ENCODE results near the gene ANKS6. TPM values are rescaled to one million over a fixed set of nuclear protein-coding genes. Genes with fewer than 3 reads are reported as not detected.

Gene ANKS6
- total RNA-seq, 1 experiment from 2014 or later, result 19.6 TPM

GRCh38 chr9:98747476-98747875, 48.9 kb downstream of the ANKS6 start:
- H3K4me1 ChIP-seq (ENCODE audit: control insufficient read depth, insufficient read depth, low read length), result no peaks in the 10 kb centered on the region
- H3K27ac ChIP-seq (ENCODE audit: low read length), result no peak overlapping the region
- TF ChIP-seq TCF7L2 (IDR thresholded peaks at IDR 0.05; ENCODE audit: low read depth, low read length) (no peak), REST (IDR thresholded peaks at IDR 0.05; ENCODE audit: insufficient read depth in 1 of 2, low read depth in 2 of 2, low read length in 1 of 2) (no peak), CTCF (IDR thresholded peaks at IDR 0.05) (no peak), SIN3A (IDR thresholded peaks at IDR 0.05; ENCODE audit: borderline replicate concordance, insufficient read depth, low read depth, low read length) (no peak), POLR2AphosphoS5 (IDR thresholded peaks at IDR 0.05; ENCODE audit: low read depth, low read length) (no peak)
- ChIA-PET POLR2A (no interaction called here), CTCF (no interaction called here)
- no peaks in the 10 kb centered on the region; the same call in 1 of the 2 replicates for H3K36me3 ChIP-seq (ENCODE audit: control insufficient read depth, insufficient read depth, low read length)
- no peak for ATAC-seq
- H3K4me3 ChIP-seq (ENCODE audit: low read depth in 2 of 2, low read length in 2 of 2), result no peak overlapping the region
- H3K9me3 ChIP-seq (ENCODE audit: control insufficient read depth, insufficient read depth, low read depth, low read length), result no peaks in the 10 kb centered on the region
- BruUV-seq (replicated peaks), result no TSS peak
- intact Hi-C loops (cut with micrococcal nuclease; ENCODE audit: unreplicated experiment) (no loop called here), in situ Hi-C loops (cut with HindIII; ENCODE audit: low pct_unique_long_range_greater_than_20kb, low sequenced_read_pairs) (no loop called here)
- no peak for DNase-seq (ENCODE audit: low read depth, low spot score)
- no peaks in the 10 kb centered on the region for H3K27me3 ChIP-seq (ENCODE audit: control insufficient read depth, insufficient read depth, low read length)

- no TSS peak for BruUV-seq (replicated peaks)
- Histone ChIP-seq H3K4me1 (ENCODE audit: control insufficient read depth, insufficient read depth, low read length) (no peaks in the 10 kb centered on the region), H3K9me3 (ENCODE audit: control insufficient read depth, insufficient read depth, low read depth, low read length) (no peaks in the 10 kb centered on the region), H3K4me3 (ENCODE audit: low read depth in 2 of 2, low read length in 2 of 2) (no peak overlapping the region), H3K27me3 (ENCODE audit: control insufficient read depth, insufficient read depth, low read length) (no peaks in the 10 kb centered on the region), H3K27ac (ENCODE audit: low read length) (no peak overlapping the region), H3K36me3 (ENCODE audit: control insufficient read depth, insufficient read depth, low read length) (no peaks in the 10 kb centered on the region; the same call in 1 of the 2 replicates)
- DNase-seq (ENCODE audit: low read depth, low spot score) (no peak), ATAC-seq (no peak)
- ChIA-PET POLR2A (no interaction called here), CTCF (no interaction called here)
- in situ Hi-C loops (cut with HindIII; ENCODE audit: low pct_unique_long_range_greater_than_20kb, low sequenced_read_pairs) (no loop called here), intact Hi-C loops (cut with micrococcal nuclease; ENCODE audit: unreplicated experiment) (no loop called here)
- TF ChIP-seq TCF7L2 (IDR thresholded peaks at IDR 0.05; ENCODE audit: low read depth, low read length) (no peak), SIN3A (IDR thresholded peaks at IDR 0.05; ENCODE audit: borderline replicate concordance, insufficient read depth, low read depth, low read length) (no peak), REST (IDR thresholded peaks at IDR 0.05; ENCODE audit: insufficient read depth in 1 of 2, low read depth in 2 of 2, low read length in 1 of 2) (no peak), POLR2AphosphoS5 (IDR thresholded peaks at IDR 0.05; ENCODE audit: low read depth, low read length) (no peak), CTCF (IDR thresholded peaks at IDR 0.05) (no peak)
Measured at GRCh38 chr9:98745470-98745869, 50.9 kb downstream of the ANKS6 start.
